HepG2 (cell line): ENCODE results near the gene NEAT1. TPM values are rescaled to one million over a fixed set of nuclear protein-coding genes. Genes with fewer than 3 reads are reported as not detected.

Experiments used
- CREB1 ChIP-seq, 2 experiments: fragments of 450-650 bp in 1 of 2; IDR thresholded peaks; 2 replicates each; pipeline ENCODE4 v1.6.1; 2016 to 2017; ENCODE audit warnings: control low read depth in 1 of 2, mild to moderate bottlenecking in 1 of 2, missing compliant biosample characterization in 1 of 2, missing genetic modification characterization in 1 of 2
- EP300 ChIP-seq, 3 experiments: sonication (generic) in 1 of 3; formaldehyde crosslinking in 1 of 3; IDR thresholded peaks; 2 replicates each; pipeline versions ENCODE4 v1.5.1 to v1.6.1; 2011 to 2020; ENCODE audit warnings: low read depth in 2 of 3, low read length in 2 of 3, borderline replicate concordance in 1 of 3, improper control_type of control experiment in 1 of 3, mild to moderate bottlenecking in 1 of 3, missing genetic modification reagents in 1 of 3, moderate library complexity in 1 of 3
- FOXA3 ChIP-seq: IDR thresholded peaks from 2 replicates; pipeline ENCODE4 v1.6.1; 2016; ENCODE audit warnings: missing genetic modification reagents, missing compliant biosample characterization
- GATAD2A ChIP-seq: IDR thresholded peaks from 2 replicates; pipeline ENCODE4 v1.6.1; 2016
- HNF4G ChIP-seq, 2 experiments: sonication (generic) in 1 of 2; formaldehyde crosslinking in 1 of 2; IDR thresholded peaks; 2 replicates each; pipeline versions ENCODE4 v1.4.0 to v1.6.1; 2011 to 2020; ENCODE audit warnings: borderline replicate concordance in 2 of 2, low read depth in 2 of 2, mild to moderate bottlenecking in 2 of 2, low read length in 1 of 2, missing genetic modification reagents in 1 of 2, moderate library complexity in 1 of 2
- HOXA9 ChIP-seq: sonication (generic); formaldehyde crosslinking; IDR thresholded peaks from 2 replicates; pipeline ENCODE4 v1.8.1; 2022; ENCODE audit warnings: missing genetic modification reagents, mild to moderate bottlenecking, moderate library complexity, borderline replicate concordance
- IKZF5 ChIP-seq: IDR thresholded peaks from 2 replicates; pipeline ENCODE4 v1.6.1; 2018; ENCODE audit warnings: missing genetic modification reagents, mild to moderate bottlenecking, missing compliant biosample characterization
- IRF2 ChIP-seq: IDR thresholded peaks from 2 replicates; pipeline ENCODE4 v1.6.1; 2018; ENCODE audit warnings: missing genetic modification reagents, missing compliant biosample characterization
- KLF9 ChIP-seq: IDR thresholded peaks from 2 replicates; pipeline ENCODE4 v1.6.1; 2016; ENCODE audit warnings: low read depth
- MED8 ChIP-seq: sonication (generic); formaldehyde crosslinking; IDR thresholded peaks from 2 replicates; pipeline ENCODE4 v1.8.1; 2023; ENCODE audit warnings: mild to moderate bottlenecking, missing genetic modification reagents; ENCODE audit not compliant: insufficient replicate concordance
- MIXL1 ChIP-seq: IDR thresholded peaks from 2 replicates; pipeline ENCODE4 v1.6.1; 2016
- NR2F6 ChIP-seq, 2 experiments: IDR thresholded peaks; 2 replicates each; pipeline ENCODE4 v1.6.1; 2016; ENCODE audit warnings: antibody characterized with exemption in 1 of 2, mild to moderate bottlenecking in 1 of 2
- PHF21A ChIP-seq: sonication (generic); formaldehyde crosslinking; IDR thresholded peaks from 2 replicates; pipeline ENCODE4 v1.5.0; 2020; ENCODE audit warnings: mild to moderate bottlenecking, missing genetic modification reagents
- PITX1 ChIP-seq: sonication (generic); formaldehyde crosslinking; IDR thresholded peaks from 2 replicates; pipeline ENCODE4 v1.5.1; 2020; ENCODE audit warnings: mild to moderate bottlenecking, missing genetic modification reagents
- SIN3A ChIP-seq: IDR thresholded peaks from 2 replicates; pipeline ENCODE4 v1.6.1; 2011; ENCODE audit warnings: low read depth, mild to moderate bottlenecking, control low read depth, low read length, borderline replicate concordance
- SOX5 ChIP-seq: IDR thresholded peaks from 2 replicates; pipeline ENCODE4 v1.6.1; 2016; ENCODE audit warnings: borderline replicate concordance
- SP5 ChIP-seq: IDR thresholded peaks from 2 replicates; pipeline ENCODE4 v1.6.1; 2016; ENCODE audit warnings: low read depth, borderline replicate concordance
- ZBTB10 ChIP-seq: sonication (generic); formaldehyde crosslinking; IDR thresholded peaks from 2 replicates; pipeline ENCODE4 v1.4.0; 2020; ENCODE audit warnings: missing genetic modification reagents, borderline replicate concordance
- ZNF276 ChIP-seq: sonication (generic); formaldehyde crosslinking; IDR thresholded peaks from 2 replicates; pipeline ENCODE4 v1.4.0; 2020; ENCODE audit warnings: mild to moderate bottlenecking, low read depth, missing genetic modification reagents
- ZNF337 ChIP-seq: sonication (generic); formaldehyde crosslinking; IDR thresholded peaks from 2 replicates; pipeline ENCODE4 v1.5.1; 2020; ENCODE audit warnings: missing genetic modification reagents, low read depth, mild to moderate bottlenecking, borderline replicate concordance
- ZNF629 ChIP-seq: sonication (generic); formaldehyde crosslinking; conservative IDR thresholded peaks from 2 replicates; pipeline ENCODE4 v1.5.0; 2020; ENCODE audit warnings: missing genetic modification reagents
- ZNF709 ChIP-seq: sonication (generic); formaldehyde crosslinking; IDR thresholded peaks from 2 replicates; pipeline ENCODE4 v1.5.0; 2020; ENCODE audit warnings: mild to moderate bottlenecking, missing genetic modification reagents
- polyA plus RNA-seq, 8 experiments: library from polyadenylated mRNA; depleted of rRNA in 3 of 8; stranded (reverse) in 7 of 8; unstranded in 1 of 8; fragments of >200 nt; fragmentation: Illumina TruSeq in 4 of 8; extraction: Trizol in 4 of 8; gene quantifications; 2 replicates each; pipeline versions ENCODE4 v1.2.1 to v1.2.3, GENCODE V29; 2011 to 2016; ENCODE audit warnings: low read depth in 4 of 8, missing spikeins in 1 of 8, mixed read lengths in 1 of 8; ENCODE audit not compliant: insufficient read depth in 1 of 8
- total RNA-seq, 5 experiments: library from RNA; depleted of rRNA; stranded (reverse); fragments of >200 nt; fragmentation: Illumina TruSeq; extraction: Trizol; gene quantifications; 2 replicates each; pipeline ENCODE4 v1.2.3, GENCODE V29; 2016; ENCODE audit warnings: low read depth in 1 of 5

The NEAT1 gene
- total and polyA plus RNA-seq, 2 of the 13 experiments (the other 11 are each of a cell fraction or from before 2014, with no cell fraction given): 20.5 to 41.2 TPM

- TF ChIP-seq ZBTB10 (CRISPR knock-in tag): 0 out of 2 replicates have a peak, but pooled peaks have one; percentile 49
- peak in 1 of 2 experiments; percentile 62; a peak in 1 of 4 replicates for TF ChIP-seq EP300 (IDR thresholded peaks at IDR 0.05; ENCODE audit: low read depth in 2 of 2, low read length in 2 of 2)
- TF ChIP-seq EP300 (CRISPR knock-in tag; IDR thresholded peaks at IDR 0.05; ENCODE audit: borderline replicate concordance): no peak; the same call in 1 of the 2 replicates
- no peak for TF ChIP-seq NR2F6 (IDR thresholded peaks at IDR 0.05)
- no peak for TF ChIP-seq NR2F6 (CRISPR knock-in tag; IDR thresholded peaks at IDR 0.05)
- no peak for TF ChIP-seq KLF9 (CRISPR knock-in tag)
- TF ChIP-seq HOXA9: no peak
- TF ChIP-seq ZNF337 (CRISPR knock-in tag): no peak
- TF ChIP-seq IKZF5 (CRISPR knock-in tag): no peak
- peak; percentile 85 for TF ChIP-seq GATAD2A (CRISPR knock-in tag)
- no peak for TF ChIP-seq ZNF709 (CRISPR knock-in tag)
- TF ChIP-seq FOXA3: peak; percentile 24; the same call in 1 of the 2 replicates
- no peak for TF ChIP-seq ZNF276 (CRISPR knock-in tag)
- TF ChIP-seq IRF2: no peak
- no peak for TF ChIP-seq ZNF629 (CRISPR knock-in tag)
- TF ChIP-seq CREB1 (IDR thresholded peaks at IDR 0.05): no peak
- TF ChIP-seq CREB1 (CRISPR knock-in tag; IDR thresholded peaks at IDR 0.05): no peak
- no peak for TF ChIP-seq MED8
- peak; percentile 73 for TF ChIP-seq SOX5 (CRISPR knock-in tag)
- no peak for TF ChIP-seq HNF4G (IDR thresholded peaks at IDR 0.05; ENCODE audit: borderline replicate concordance, low read depth, low read length)
- no peak for TF ChIP-seq HNF4G (CRISPR knock-in tag; IDR thresholded peaks at IDR 0.05; ENCODE audit: borderline replicate concordance, low read depth)
- TF ChIP-seq MIXL1: peak; percentile 35; the same call in 1 of the 2 replicates
- TF ChIP-seq SIN3A: no peak
- peak; percentile 46; the same call in 1 of the 2 replicates for TF ChIP-seq PITX1 (CRISPR knock-in tag)
- TF ChIP-seq SP5: 0 out of 2 replicates have a peak, but pooled peaks have one; percentile 26
- TF ChIP-seq PHF21A (CRISPR knock-in tag): peak; percentile 44; the same call in 1 of the 2 replicates
Measured at GRCh38 chr11:65383778-65384177, 38.8 kb upstream of the NEAT1 start (continued).
